Ascending aorta (tissue), 2 donors: ENCODE measurements around the gene FBXL13. TPM values are rescaled to one million over a fixed set of nuclear protein-coding genes. Genes with fewer than 3 reads are reported as not detected.

Experiments
- DNase-seq, 2 donors: peaks; one replicate each; pipeline ENCODE4 v3.0.0-alpha.2; 2019; ENCODE audit warnings: low spot score in 2 of 2
- H3K27ac ChIP-seq, 2 donors: fragments of 200-600 bp; sonication (generic); one replicate each; pipeline ENCODE4 v1.5.1; 2016 to 2017; ENCODE audit warnings: mild to moderate bottlenecking in 1 of 2
- H3K27me3 ChIP-seq: fragments of 200-600 bp; sonication (generic); one replicate; pipeline ENCODE4 v1.5.1; 2017
- H3K36me3 ChIP-seq, 2 donors: fragments of 200-600 bp; sonication (generic); one replicate each; pipeline ENCODE4 v1.5.1; 2016
- H3K4me1 ChIP-seq, 2 donors: fragments of 200-600 bp; sonication (generic); one replicate each; pipeline ENCODE4 v1.5.1; 2016 to 2017; ENCODE audit warnings: mild to moderate bottlenecking in 1 of 2
- H3K4me3 ChIP-seq, 2 donors: fragments of 200-600 bp; sonication (generic); one replicate each; pipeline ENCODE4 v1.5.1; 2016 to 2017; ENCODE audit warnings: mild to moderate bottlenecking in 1 of 2
- H3K9me3 ChIP-seq, 2 donors: fragments of 200-600 bp; sonication (generic); one replicate each; pipeline ENCODE4 v1.5.1; 2016
- intact Hi-C: fragments of 100-400 bp; cut with DNase I; formaldehyde crosslinking; loops from one replicate; pipeline ENCODE4 v1.15.1; 2023
- total RNA-seq: library from RNA; depleted of rRNA; stranded (reverse); fragments of >200 nt; gene quantifications from one replicate; pipeline ENCODE4 v1.1.0, GENCODE V29; 2016
- TF ChIP-seq, protein P1 (sequence below), 3 experiments: fragments of 200-600 bp in 2 of 3; fragments of 450-650 bp in 1 of 3; sonication (generic) in 2 of 3; IDR thresholded peaks; one replicate each; pipeline ENCODE4 v1.5.1; 2016 to 2019; ENCODE audit warnings: antibody characterized with exemption in 3 of 3, mild to moderate bottlenecking in 1 of 3, moderate library complexity in 1 of 3

Gene FBXL13
- total RNA-seq, 1 donor from 2014 or later = 0.75 TPM

DNA sequence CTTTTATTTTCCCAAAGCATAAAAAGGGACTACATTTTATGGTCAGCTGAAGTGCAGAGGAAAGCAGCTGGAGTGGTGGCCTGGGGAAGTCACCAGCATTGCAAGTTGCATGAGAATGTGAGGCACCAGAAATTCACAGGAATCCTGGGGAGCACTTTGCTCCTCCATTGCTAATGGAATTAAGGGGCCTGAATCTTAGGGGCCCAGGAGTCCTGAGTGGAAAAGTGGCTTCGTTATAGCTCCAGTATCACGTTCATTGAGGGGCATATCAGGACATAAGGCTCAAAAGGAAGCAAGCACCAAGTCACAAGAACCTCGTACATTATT is 214.8 kb downstream of the FBXL13 start:
- DNase-seq = no peak
- peak overlapping the region; percentile 69 to 83 for H3K27ac ChIP-seq

DNA sequence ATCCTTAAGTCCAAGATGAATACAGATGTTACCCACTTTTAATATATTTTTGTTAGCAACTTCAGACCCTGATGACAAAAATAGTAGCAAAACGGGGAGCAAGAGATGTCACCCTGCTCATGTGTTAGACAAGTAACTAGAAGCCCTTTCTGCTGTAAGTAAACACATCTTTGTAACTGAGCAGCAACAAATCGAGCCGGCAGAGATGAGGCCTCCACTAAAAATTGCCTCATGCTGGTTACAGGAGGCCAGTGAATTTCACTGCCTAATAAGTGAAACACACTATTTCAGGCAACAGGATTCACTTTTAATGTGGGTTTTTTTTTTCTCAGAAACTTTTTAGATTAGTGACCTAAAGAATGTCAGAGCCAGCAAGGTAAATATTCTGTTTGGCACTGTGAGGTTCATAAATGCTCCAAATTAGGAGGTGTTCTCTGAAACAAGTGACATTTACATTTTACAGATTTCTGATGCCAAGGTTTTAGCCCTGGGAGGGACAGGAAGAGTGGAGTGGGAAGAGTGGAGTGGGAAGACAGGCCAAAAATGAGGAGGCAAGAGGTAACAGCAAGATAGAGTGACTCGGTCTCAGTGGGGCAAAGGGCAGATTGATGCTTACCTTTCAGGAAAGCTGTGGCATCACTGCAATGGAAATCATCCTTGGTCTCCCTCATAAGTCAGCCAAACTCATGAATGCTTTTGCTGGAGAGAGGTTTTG is 215.4 kb downstream of the FBXL13 start:
- Histone ChIP-seq H3K4me1 (peaks cover 8 to 9% of the 10 kb centered on the region in 2 donors), H3K27me3 (no peaks in the 10 kb centered on the region), H3K27ac (peak overlapping the region; percentile 69 to 83), H3K9me3 (no peaks in the 10 kb centered on the region), H3K4me3 (no peak overlapping the region), H3K36me3 (no peaks in the 10 kb centered on the region)
- intact Hi-C loops = no loop called here
- TF ChIP-seq, protein P1, sequence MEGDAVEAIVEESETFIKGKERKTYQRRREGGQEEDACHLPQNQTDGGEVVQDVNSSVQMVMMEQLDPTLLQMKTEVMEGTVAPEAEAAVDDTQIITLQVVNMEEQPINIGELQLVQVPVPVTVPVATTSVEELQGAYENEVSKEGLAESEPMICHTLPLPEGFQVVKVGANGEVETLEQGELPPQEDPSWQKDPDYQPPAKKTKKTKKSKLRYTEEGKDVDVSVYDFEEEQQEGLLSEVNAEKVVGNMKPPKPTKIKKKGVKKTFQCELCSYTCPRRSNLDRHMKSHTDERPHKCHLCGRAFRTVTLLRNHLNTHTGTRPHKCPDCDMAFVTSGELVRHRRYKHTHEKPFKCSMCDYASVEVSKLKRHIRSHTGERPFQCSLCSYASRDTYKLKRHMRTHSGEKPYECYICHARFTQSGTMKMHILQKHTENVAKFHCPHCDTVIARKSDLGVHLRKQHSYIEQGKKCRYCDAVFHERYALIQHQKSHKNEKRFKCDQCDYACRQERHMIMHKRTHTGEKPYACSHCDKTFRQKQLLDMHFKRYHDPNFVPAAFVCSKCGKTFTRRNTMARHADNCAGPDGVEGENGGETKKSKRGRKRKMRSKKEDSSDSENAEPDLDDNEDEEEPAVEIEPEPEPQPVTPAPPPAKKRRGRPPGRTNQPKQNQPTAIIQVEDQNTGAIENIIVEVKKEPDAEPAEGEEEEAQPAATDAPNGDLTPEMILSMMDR (IDR thresholded peaks at IDR 0.05) = no peak
- DNase-seq = no peak

More for the DNA sequence above, 214.8 kb downstream of the FBXL13 start:
- intact Hi-C loops = no loop called here
- Histone ChIP-seq H3K4me1 (peaks cover 8 to 9% of the 10 kb centered on the region in 2 donors), H3K4me3 (no peak overlapping the region), H3K9me3 (no peaks in the 10 kb centered on the region), H3K36me3 (no peaks in the 10 kb centered on the region), H3K27me3 (no peaks in the 10 kb centered on the region)
- TF ChIP-seq, protein P1 (IDR thresholded peaks at IDR 0.05) = no peak

DNA sequence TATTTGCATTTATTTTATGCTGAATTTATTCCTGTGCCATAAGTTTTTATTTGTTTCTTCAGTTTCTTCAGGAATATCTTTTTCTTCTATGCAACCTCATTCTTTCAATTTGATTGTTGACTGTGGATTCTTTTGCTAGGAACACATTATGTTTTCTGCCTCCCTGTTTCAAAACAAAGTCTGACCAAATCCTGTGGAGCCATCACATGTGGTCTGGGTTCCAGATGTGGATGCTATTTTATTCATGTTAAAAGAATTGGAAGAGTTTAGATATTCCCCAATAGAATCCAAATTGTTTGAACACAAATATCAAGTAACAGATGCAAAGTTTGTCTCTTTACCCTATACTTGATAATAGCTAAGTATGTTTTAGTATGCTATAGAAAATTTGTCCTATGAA is 218.6 kb downstream of the FBXL13 start:
- Histone ChIP-seq H3K4me1 (peaks cover 8 to 9% of the 10 kb centered on the region in 2 donors), H3K9me3 (no peaks in the 10 kb centered on the region), H3K36me3 (no peaks in the 10 kb centered on the region), H3K27me3 (no peaks in the 10 kb centered on the region), H3K4me3 (no peak overlapping the region), H3K27ac (no peak overlapping the region)
- TF ChIP-seq, protein P1 (IDR thresholded peaks at IDR 0.05) = no peak
- intact Hi-C loops = no loop called here
- no peak for DNase-seq

DNA sequence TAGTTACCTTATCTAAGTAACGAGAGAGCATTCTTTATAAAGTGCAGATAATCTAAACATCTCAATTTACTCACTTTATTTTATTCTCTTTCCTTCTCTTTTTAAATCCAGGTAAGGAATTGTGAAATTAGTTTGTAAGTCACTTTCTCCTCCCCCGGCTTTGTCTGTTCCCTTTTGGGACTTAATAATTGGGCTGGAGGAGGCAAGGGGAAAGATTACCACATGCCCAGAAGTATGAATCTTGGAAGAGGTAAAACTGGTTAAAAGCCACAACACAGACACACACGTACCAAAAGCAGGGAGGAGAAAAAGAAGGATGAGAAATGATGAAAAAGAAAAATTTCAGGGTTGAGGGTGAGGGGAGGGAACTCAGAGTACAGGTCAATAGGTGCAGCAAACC is 225.1 kb downstream of the FBXL13 start:
- intact Hi-C loops = no loop called here
- Histone ChIP-seq H3K27me3 (no peaks in the 10 kb centered on the region), H3K36me3 (no peaks in the 10 kb centered on the region), H3K4me1 (no peaks in the 10 kb centered on the region), H3K9me3 (no peaks in the 10 kb centered on the region), H3K27ac (no peak overlapping the region), H3K4me3 (no peak overlapping the region)
- DNase-seq = no peak
- TF ChIP-seq, protein P1 (IDR thresholded peaks at IDR 0.05) = no peak

DNA sequence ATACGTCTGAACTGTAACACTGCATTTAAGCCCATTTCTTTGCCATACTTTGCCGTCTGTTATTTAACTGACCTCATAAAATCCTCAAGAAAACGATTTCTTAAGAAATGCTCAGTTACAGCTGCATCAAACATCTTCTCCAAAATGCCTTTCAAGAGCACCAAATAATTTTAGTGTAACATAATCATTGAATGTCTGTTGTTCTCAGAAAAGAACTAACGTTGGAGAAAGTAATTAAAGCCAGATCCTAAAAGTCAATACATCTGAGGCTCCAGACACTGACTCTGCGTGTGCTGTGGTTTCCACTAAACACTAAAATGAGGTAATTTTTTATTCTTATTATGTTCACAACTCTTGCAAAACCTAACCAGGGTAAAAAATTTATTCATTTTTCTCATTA is 225.5 kb downstream of the FBXL13 start:
- Histone ChIP-seq H3K4me1 (no peaks in the 10 kb centered on the region), H3K27me3 (no peaks in the 10 kb centered on the region), H3K9me3 (no peaks in the 10 kb centered on the region), H3K4me3 (no peak overlapping the region), H3K27ac (no peak overlapping the region), H3K36me3 (no peaks in the 10 kb centered on the region)
- TF ChIP-seq, protein P1 (IDR thresholded peaks at IDR 0.05) = no peak
- intact Hi-C loops = no loop called here
- no peak for DNase-seq

DNA sequence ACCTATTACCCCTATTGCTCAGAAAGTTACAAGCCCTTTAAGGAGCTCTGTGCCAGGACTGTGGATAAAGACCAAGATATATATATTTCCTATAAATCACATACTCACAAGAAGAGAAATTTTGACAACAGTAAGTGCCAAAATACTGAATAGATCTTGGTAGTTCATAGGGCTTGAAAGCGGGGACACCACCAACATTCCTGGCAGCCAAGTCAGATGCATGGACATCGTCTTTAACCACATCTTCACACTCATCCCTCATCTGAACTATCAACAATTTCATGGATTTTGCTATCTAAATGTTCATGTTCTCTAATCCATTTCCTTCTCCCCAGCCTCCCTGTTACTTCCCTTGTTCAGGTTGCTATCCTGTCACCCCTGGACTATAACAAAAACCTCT is 229.2 kb downstream of the FBXL13 start:
- H3K4me1 ChIP-seq = no peaks in the 10 kb centered on the region
- DNase-seq = no peak
- H3K9me3 ChIP-seq = no peaks in the 10 kb centered on the region
- no peak overlapping the region for H3K4me3 ChIP-seq
- H3K27me3 ChIP-seq = no peaks in the 10 kb centered on the region
- H3K36me3 ChIP-seq = no peaks in the 10 kb centered on the region
- TF ChIP-seq, protein P1 (IDR thresholded peaks at IDR 0.05) = no peak
- intact Hi-C loops = no loop called here
- no peak overlapping the region for H3K27ac ChIP-seq
